ENCODE data around the gene ASCL3. TPM values are rescaled to one million over a fixed set of nuclear protein-coding genes. Genes with fewer than 3 reads are reported as not detected.
"Not testable (repeated sequence)": the region's sequence is repeated elsewhere in the genome, so short reads cannot be mapped to it uniquely, and the experiment has no call there.

ASCL3 gene
- total RNA-seq, 1 experiment from 2014 or later, result not detected

DNA sequence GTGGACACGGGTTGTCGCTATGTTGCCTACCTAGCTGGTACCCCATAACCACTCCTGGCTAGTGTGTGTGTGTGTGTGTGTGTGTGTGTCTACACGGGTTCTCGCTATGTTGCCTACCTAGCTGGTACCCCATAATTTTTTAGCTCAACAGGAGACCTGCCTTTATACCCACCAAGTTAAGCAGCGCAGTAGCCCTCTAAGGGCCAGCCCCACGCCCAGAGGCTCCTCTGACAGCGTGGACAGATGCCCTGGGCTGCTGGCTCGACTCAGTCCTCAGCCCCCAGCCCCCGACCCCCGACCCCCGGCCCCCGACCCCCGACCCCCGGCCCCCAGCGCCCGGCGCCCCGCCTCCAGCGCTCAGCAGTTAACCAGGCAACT is 32.2 kb downstream of the ASCL3 start:
- peak; percentile 2 for DNase-seq (ENCODE audit: low spot score)

DNA sequence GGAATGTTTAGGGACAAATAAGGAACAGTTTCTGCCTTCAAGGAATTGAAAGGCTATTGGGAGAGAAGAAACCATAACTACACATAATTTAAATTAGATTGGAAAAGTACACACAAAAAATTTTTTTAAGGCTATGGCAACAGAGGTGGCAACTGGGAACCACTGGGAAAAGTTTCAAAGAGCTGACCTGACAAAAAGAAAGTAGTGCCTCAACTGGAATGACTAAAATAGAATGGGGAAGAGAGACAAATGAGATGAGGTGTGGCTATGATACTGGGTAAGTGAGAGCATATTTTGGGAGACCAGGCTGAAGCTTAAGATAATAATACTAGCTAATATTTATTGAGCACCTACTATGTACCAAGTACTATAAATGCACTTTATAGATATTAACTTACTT is 34.7 kb downstream of the ASCL3 start:
- DNase-seq (ENCODE audit: low spot score), result no peak

DNA sequence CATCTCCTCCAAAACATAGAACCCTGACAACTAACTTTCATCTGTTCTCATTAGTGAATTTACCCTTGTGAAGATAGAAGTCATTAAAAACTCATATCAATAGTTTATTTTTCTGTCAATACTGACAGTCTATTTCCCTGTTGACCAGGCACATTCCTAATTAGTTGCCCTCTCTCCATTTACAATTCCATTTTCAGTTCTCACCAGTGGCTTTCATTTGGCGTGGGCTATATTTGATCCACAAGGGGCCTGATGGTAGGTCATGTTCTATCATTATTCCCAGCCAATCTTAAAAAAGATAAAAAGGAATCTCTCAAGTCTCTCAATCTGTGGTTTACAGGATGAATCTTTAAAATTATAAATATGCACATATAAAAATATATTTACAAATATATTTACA is 35.7 kb downstream of the ASCL3 start:
- no peak for DNase-seq (ENCODE audit: low spot score)

DNA sequence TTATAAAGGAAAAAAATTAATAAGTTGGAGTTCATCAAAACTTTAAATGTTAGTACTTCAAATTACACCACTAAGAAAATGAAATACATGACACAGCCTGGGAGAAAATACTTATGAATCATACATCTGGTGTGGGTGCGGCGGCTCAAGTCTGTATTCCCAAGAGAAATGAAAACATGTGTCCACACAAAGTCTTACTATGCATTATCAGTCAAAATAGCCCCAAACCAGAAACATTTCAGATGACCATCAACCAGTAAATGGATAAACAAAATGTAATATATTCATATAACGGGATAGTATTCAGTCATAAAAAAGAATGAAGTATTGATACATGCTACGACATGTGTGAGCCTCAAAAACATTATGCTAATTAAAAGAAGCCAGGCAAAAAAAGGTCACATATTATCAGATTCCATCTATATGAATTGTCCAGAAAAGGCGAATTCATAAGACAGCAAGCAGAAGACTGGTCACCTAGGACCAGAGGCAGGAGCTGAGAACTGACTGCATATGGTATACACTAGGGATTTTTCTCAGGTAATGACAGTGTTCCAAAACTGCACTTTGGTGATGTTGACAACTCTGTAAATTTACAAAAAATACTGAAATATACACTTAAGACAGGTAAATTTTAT is 37.2 kb downstream of the ASCL3 start:
- no peak for DNase-seq (ENCODE audit: low spot score)

DNA sequence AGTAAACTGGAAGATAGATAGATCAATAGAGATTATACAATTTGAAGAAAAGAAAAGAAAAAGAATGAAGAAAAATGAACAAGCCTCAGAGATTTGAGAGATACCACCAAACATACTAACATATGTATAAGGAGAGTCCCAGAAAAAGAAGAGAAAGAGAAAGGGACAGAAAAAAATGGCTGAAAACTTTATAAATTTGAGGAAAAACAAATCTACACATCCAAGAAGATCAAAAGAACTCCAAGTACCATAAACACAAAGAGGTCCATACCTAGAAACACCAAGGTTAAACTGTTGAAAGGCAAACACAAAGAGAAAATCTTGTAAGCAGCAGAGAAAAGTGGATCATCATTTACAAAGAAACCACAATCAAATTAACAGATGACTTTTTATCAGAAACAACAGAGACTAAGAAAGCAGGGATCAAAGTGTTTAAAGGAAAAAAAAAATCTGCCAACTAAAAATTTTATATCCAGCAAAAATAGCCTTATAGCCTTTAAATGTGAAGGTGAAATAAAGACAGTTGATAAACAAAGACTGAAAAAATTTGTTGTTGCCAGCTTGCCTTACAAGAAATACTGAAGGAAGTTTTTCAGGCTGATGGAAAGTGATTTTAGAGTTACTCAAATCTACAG is 43.6 kb downstream of the ASCL3 start:
- no peak for DNase-seq (ENCODE audit: low spot score)

DNA sequence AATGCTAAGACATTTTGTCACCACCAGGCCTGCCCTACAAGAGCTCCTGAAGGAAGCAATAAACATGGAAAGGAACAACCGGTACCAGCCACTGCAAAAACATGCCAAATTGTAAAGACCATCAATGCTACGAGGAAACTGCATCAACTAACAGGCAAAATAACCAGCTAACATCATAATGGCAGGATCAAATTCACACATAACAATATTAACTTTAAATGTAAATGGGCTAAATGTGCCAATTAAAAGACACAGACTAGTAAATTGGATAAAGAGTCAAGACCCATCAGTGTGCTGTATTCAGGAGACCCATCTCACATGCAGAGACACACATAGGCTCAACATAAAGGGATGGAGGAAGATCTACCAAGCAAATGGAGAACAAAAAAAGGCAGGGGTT is 51.6 kb downstream of the ASCL3 start:
- DNase-seq (ENCODE audit: low spot score), result not testable (repeated sequence)

Small RNAs within 50 kb of the gene (small RNA-seq; reads per million reads assigned to genes)
- not detected for gene RF00019

Other genes with a start within 250 kb of the ASCL3 start
- 19.3 and 26.3 TPM in 2 replicates for gene AKIP1, start 31.8 kb downstream of the ASCL3 start, total RNA-seq (2014; rRNA removed; shearing (Covaris generic))
- gene C11orf16, start 10.1 kb downstream of the ASCL3 start, total RNA-seq (2014; rRNA removed; shearing (Covaris generic)), result not detected in 2 replicates
- 23.5 and 24.4 TPM in 2 replicates for gene TMEM9B, start 21.4 kb upstream of the ASCL3 start, total RNA-seq (2014; rRNA removed; shearing (Covaris generic))
- gene NRIP3, start 61.0 kb upstream of the ASCL3 start, total RNA-seq (2014; rRNA removed; shearing (Covaris generic)), result not detected in 2 replicates
- gene SCUBE2, start 148.6 kb upstream of the ASCL3 start, total RNA-seq (2014; rRNA removed; shearing (Covaris generic)), result not detected in 2 replicates